Endothelial cell of umbilical vein (primary cell): ENCODE data around the gene MRO. TPM values are rescaled to one million over a fixed set of nuclear protein-coding genes. Genes with fewer than 3 reads are reported as not detected.

Source experiments
- BruUV-seq: library from RNA; stranded (reverse); fragments of 400-500 nt; replicated peaks from 2 replicates; lab custom pipeline; 2021; lab: Mats Ljungman, UMichigan
- CTCF ChIA-PET: fragments of 300-600, 350-600 bp; sonication (Branson Sonifier 250); formaldehyde crosslinking; loops from one replicate; lab custom pipeline; 2021; ENCODE audit warnings: antibody characterized with exemption, inconsistent platforms; lab: Charles Lee
- POLR2A ChIA-PET: fragments of 300-600, 350-600 bp; sonication (Branson Sonifier 250); formaldehyde crosslinking; loops from one replicate; lab custom pipeline; 2021; ENCODE audit warnings: antibody characterized with exemption, inconsistent platforms; lab: Charles Lee
- DNase-seq: peaks from one replicate; pipeline ENCODE4 v3.0.0-alpha.2; 2011; ENCODE audit warnings: low read depth, low spot score
- FAIRE-seq: peaks from 2 replicates; lab custom pipeline; 2011; peaks lifted over from hg19 to GRCh38; lab: Jason Lieb, UNC
- H2AFZ ChIP-seq: 2 replicates; pipeline ENCODE4 v1.6.0; 2012; ENCODE audit warnings: low read depth, low read length, control low read depth, inconsistent platforms
- H3K27ac ChIP-seq: 2 replicates; pipeline ENCODE4 v1.5.1; 2011; ENCODE audit warnings: low read depth, mild to moderate bottlenecking, control low read depth, low read length, moderate library complexity; ENCODE audit not compliant: insufficient read depth
- H3K27me3 ChIP-seq, 2 experiments: 2 replicates each; pipeline versions ENCODE4 v1.6.0 to v1.6.1; 2011; ENCODE audit warnings: low read length in 2 of 2, mixed read lengths in 1 of 2; ENCODE audit not compliant: control insufficient read depth in 2 of 2, insufficient read depth in 2 of 2
- H3K36me3 ChIP-seq, 2 experiments: 2 replicates in 1 of 2; 3 replicates in 1 of 2; pipeline ENCODE4 v1.5.1; 2011; ENCODE audit warnings: low read length in 2 of 2, mild to moderate bottlenecking in 1 of 2, moderate library complexity in 1 of 2; ENCODE audit not compliant: control insufficient read depth in 2 of 2, insufficient read depth in 2 of 2; ENCODE audit errors: extremely low read depth in 1 of 2
- H3K4me1 ChIP-seq: 3 replicates; pipeline ENCODE4 v1.5.1; 2011; ENCODE audit warnings: mild to moderate bottlenecking, low read length; ENCODE audit not compliant: control insufficient read depth, insufficient read depth; ENCODE audit errors: extremely low read depth
- H3K4me2 ChIP-seq: 2 replicates; pipeline ENCODE4 v1.6.1; 2011; ENCODE audit warnings: low read length, control low read depth, mixed read lengths; ENCODE audit not compliant: insufficient read depth
- H3K4me3 ChIP-seq, 3 experiments: fragments of 200-600 bp in 1 of 3; sonication (generic), shearing (Covaris generic) in 1 of 3; replicated peaks in 1 of 3; 2 replicates each; pipeline ENCODE4 v1.5.1; 2011 to 2016; ENCODE audit warnings: control low read depth in 3 of 3, low read length in 3 of 3, mild to moderate bottlenecking in 2 of 3, inconsistent platforms in 1 of 3, low read depth in 1 of 3, moderate library complexity in 1 of 3; ENCODE audit not compliant: insufficient read depth in 1 of 3
- H3K79me2 ChIP-seq: 2 replicates; pipeline ENCODE4 v1.6.0; 2012; ENCODE audit warnings: low read length, inconsistent platforms; ENCODE audit not compliant: control insufficient read depth, insufficient read depth
- H3K9ac ChIP-seq: replicated peaks from 2 replicates; pipeline ENCODE3; 2011; ENCODE audit warnings: low read length, control low read depth; ENCODE audit not compliant: insufficient read depth; ENCODE audit errors: extremely low read depth
- H3K9me1 ChIP-seq: replicated peaks from 3 replicates; pipeline ENCODE4 v1.6.0; 2011; ENCODE audit warnings: mild to moderate bottlenecking, low read length; ENCODE audit not compliant: control insufficient read depth, insufficient read depth; ENCODE audit errors: extremely low read depth
- H3K9me3 ChIP-seq: replicated peaks from 2 replicates; pipeline ENCODE4 v1.5.1; 2012; ENCODE audit warnings: low read length, inconsistent platforms; ENCODE audit not compliant: control insufficient read depth, insufficient read depth
- H4K20me1 ChIP-seq: replicated peaks from 2 replicates; pipeline ENCODE3; 2011; ENCODE audit warnings: mild to moderate bottlenecking, low read length; ENCODE audit not compliant: control insufficient read depth, insufficient read depth; ENCODE audit errors: extremely low read depth
- CTCF ChIP-seq, 2 donors: IDR thresholded peaks; 1 replicate in 1 of 2; 2 replicates in 1 of 2; pipeline ENCODE4 v1.5.1; 2011; ENCODE audit warnings: low read length in 2 of 2, mild to moderate bottlenecking in 2 of 2, moderate library complexity in 2 of 2, control low read depth in 1 of 2, inconsistent platforms in 1 of 2, low read depth in 1 of 2; ENCODE audit not compliant: insufficient read depth in 1 of 2; ENCODE audit errors: extremely low read depth in 1 of 2
- EZH2 ChIP-seq: IDR thresholded peaks from 2 replicates; pipeline ENCODE4 v1.6.1; 2012; ENCODE audit warnings: borderline replicate concordance, low read depth, mild to moderate bottlenecking, moderate library complexity, low read length, inconsistent platforms; ENCODE audit not compliant: severe bottlenecking
- FOS ChIP-seq: IDR thresholded peaks from 2 replicates; pipeline ENCODE4 v1.6.1; 2011; ENCODE audit warnings: mild to moderate bottlenecking, low read length, moderate library complexity, borderline replicate concordance; ENCODE audit not compliant: insufficient read depth
- GATA2 ChIP-seq: IDR thresholded peaks from 2 replicates; pipeline ENCODE4 v1.7.0; 2011; ENCODE audit warnings: low read depth, mild to moderate bottlenecking, moderate library complexity, mixed read lengths, low read length; ENCODE audit not compliant: insufficient read length, insufficient read depth
- JUN ChIP-seq: IDR thresholded peaks from 2 replicates; pipeline ENCODE4 v1.6.1; 2011; ENCODE audit warnings: borderline replicate concordance, low read depth; ENCODE audit not compliant: insufficient read length, insufficient read depth
- MYC ChIP-seq: IDR thresholded peaks from one replicate; pipeline ENCODE4 v1.6.1; 2011; ENCODE audit warnings: mild to moderate bottlenecking, low read depth, low read length
- POLR2A ChIP-seq: IDR thresholded peaks from 2 replicates; pipeline ENCODE4 v1.6.1; 2012; ENCODE audit warnings: low read depth, mild to moderate bottlenecking, control low read depth, low read length
- POLR2AphosphoS5 ChIP-seq: IDR thresholded peaks from 2 replicates; pipeline ENCODE4 v1.6.1; 2012; ENCODE audit warnings: low read depth, mild to moderate bottlenecking, control low read depth, low read length, moderate library complexity; ENCODE audit not compliant: insufficient read depth
- dilution Hi-C: fragments of 300-500 bp; cut with MboI; formaldehyde crosslinking; loops from one replicate; pipeline ENCODE4 v1.15.0; 2019; ENCODE audit warnings: low sequenced_read_pairs; ENCODE audit not compliant: extremely low pct_ligation_motif_present
- intact Hi-C: fragments of 100-400 bp; cut with micrococcal nuclease; formaldehyde crosslinking; loops from one replicate; pipeline ENCODE4 v1.10.0; 2022
- polyA plus RNA-seq, 4 experiments: library from polyadenylated mRNA; depleted of rRNA in 3 of 4; stranded (reverse) in 3 of 4; unstranded in 1 of 4; fragments of >200 nt; gene quantifications; 2 replicates each; pipeline versions ENCODE4 v1.2.1 to v1.2.3, GENCODE V29; 2011 to 2012; ENCODE audit warnings: missing spikeins in 1 of 4
- total RNA-seq: library from RNA; stranded (reverse); gene quantifications from 2 replicates; pipeline ENCODE4 v1.2.3, GENCODE V29; 2021
- TF ChIP-seq, protein P1 (sequence below): IDR thresholded peaks from 2 replicates; pipeline ENCODE4 v1.6.1; 2011; ENCODE audit not compliant: insufficient read depth, insufficient read length

The MRO gene
- total and polyA plus RNA-seq, 2 donors (not counting 3 experiments of a cell fraction or from before 2014, with no cell fraction given) = not detected

DNA sequence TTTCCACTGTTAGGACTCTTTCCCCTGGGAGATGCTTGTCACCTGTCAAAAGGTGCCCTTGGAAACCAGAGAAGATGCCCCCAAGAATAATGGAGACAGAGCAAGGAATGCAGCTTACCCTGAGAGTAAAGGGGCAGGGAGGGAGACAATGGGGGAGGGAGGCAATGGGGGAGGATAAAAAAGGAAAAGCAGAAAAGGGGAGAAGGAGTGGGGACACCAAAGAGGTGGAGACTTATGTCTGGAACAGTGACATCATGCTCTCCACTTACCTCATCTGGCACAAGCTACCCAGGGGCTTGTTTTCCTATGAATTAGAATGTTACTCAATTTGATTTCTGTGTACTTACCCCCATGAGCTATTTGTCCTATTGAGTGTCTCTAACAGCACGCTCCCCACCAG, 67.9 kb downstream of the MRO start:
- POLR2A ChIA-PET = no interaction called here
- Histone ChIP-seq H4K20me1 (no peaks in the 10 kb centered on the region), H3K36me3 (no peaks in the 10 kb centered on the region), H2AFZ (no peak overlapping the region), H3K4me3 (no peak overlapping the region), H3K9ac (no peak overlapping the region), H3K4me2 (no peak overlapping the region), H3K4me1 (no peaks in the 10 kb centered on the region), H3K27ac (no peak overlapping the region), H3K9me1 (no peaks in the 10 kb centered on the region), H3K79me2 (no peaks in the 10 kb centered on the region), H3K27me3 (no peaks in the 10 kb centered on the region), H3K9me3 (no peaks in the 10 kb centered on the region)
- DNase-seq (no peak), FAIRE-seq (no peak)
- CTCF ChIA-PET = no interaction called here
- intact Hi-C loops (no loop called here), dilution Hi-C loops (no loop called here)
- BruUV-seq = no TSS peak
- TF ChIP-seq POLR2AphosphoS5 (no peak), POLR2A (no peak), FOS (no peak), JUN (no peak), GATA2 (no peak), MYC (no peak), EZH2 (no peak), CTCF (IDR thresholded peaks at IDR 0.05; ENCODE audit: extremely low read depth in 1 of 2, insufficient read depth in 1 of 2, low read depth in 1 of 2, low read length in 2 of 2) (no peak)
- TF ChIP-seq, protein P1, sequence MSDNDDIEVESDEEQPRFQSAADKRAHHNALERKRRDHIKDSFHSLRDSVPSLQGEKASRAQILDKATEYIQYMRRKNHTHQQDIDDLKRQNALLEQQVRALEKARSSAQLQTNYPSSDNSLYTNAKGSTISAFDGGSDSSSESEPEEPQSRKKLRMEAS = no peak
